Left lung (tissue), 10 donors: ENCODE results near the gene MUC2. TPM values are rescaled to one million over a fixed set of nuclear protein-coding genes. Genes with fewer than 3 reads are reported as not detected.
A peak's percentile ranks its signal among the peaks of the same experiment; 100 is the strongest.

Experiments used
- ATAC-seq: fragments of 200-7000 bp; cut with Tn5 transposase; one replicate; pipeline ENCODE4 v1.9.1; 2020; ENCODE audit warnings: moderate library complexity
- DNase-seq, 4 donors: peaks; one replicate each; pipeline ENCODE4 v3.0.0-alpha.2; 2013 to 2020
- H3K27ac ChIP-seq, 2 donors: fragments of 200-600 bp; sonication (generic) in 1 of 2; one replicate each; pipeline versions ENCODE4 v1.5.0 to v1.8.0; 2020 to 2021
- H3K27me3 ChIP-seq, 2 donors: fragments of 200-600 bp; sonication (generic) in 1 of 2; one replicate each; pipeline versions ENCODE4 v1.5.0 to v1.8.0; 2020 to 2021
- H3K36me3 ChIP-seq, 2 donors: fragments of 200-600 bp; sonication (generic) in 1 of 2; one replicate each; pipeline versions ENCODE4 v1.5.0 to v1.8.0; 2020 to 2021
- H3K4me1 ChIP-seq, 2 donors: fragments of 200-600 bp; one replicate each; pipeline ENCODE4 v1.8.0; 2021
- H3K4me3 ChIP-seq, 2 donors: fragments of 200-600 bp; sonication (generic) in 1 of 2; one replicate each; pipeline versions ENCODE4 v1.5.0 to v1.8.0; 2020 to 2021; ENCODE audit warnings: mild to moderate bottlenecking in 1 of 2
- H3K9me3 ChIP-seq, 2 donors: fragments of 200-600 bp; sonication (generic) in 1 of 2; one replicate each; pipeline versions ENCODE4 v1.5.0 to v1.8.0; 2020 to 2021
- CTCF ChIP-seq, 2 donors: fragments of 200-600 bp; sonication (generic) in 1 of 2; IDR thresholded peaks; one replicate each; pipeline versions ENCODE4 v1.5.0 to v1.8.0; 2021; ENCODE audit warnings: antibody characterized with exemption in 2 of 2
- intact Hi-C, 2 donors: fragments of 100-400 bp; cut with DNase I; formaldehyde crosslinking; loops; one replicate each; pipeline versions ENCODE4 v1.11.2 to v1.14.2; 2022
- polyA plus RNA-seq, 6 donors: library from polyadenylated mRNA; unstranded; fragments of 120-200 nt; gene quantifications; one replicate each; pipeline ENCODE4 v1.2.1, GENCODE V29; 2013; ENCODE audit not compliant: insufficient read length in 6 of 6
- total RNA-seq, 2 donors: library from RNA; stranded (reverse); fragmentation: NEBNext Ultra II Directional; extraction: Animal tissue kit (Norgen Biotek cat#: 25700); gene quantifications; one replicate each; pipeline ENCODE4 v1.2.1, GENCODE V29; 2021
- donor health status: DM: no; HTN: yes; CAD: no.
- donor health status: DM: no; HTN: no; CAD: no.

Gene MUC2
- total and polyA plus RNA-seq, 8 donors = 0.02 to 0.03 (median 0.03) TPM; not detected in 3

- no peaks in the 10 kb centered on the region for H3K9me3 ChIP-seq
- peak in 2 of 4 donors; percentile 16 to 30 for DNase-seq
- peaks cover 3 to 17% of the 10 kb centered on the region in 2 donors for H3K4me1 ChIP-seq
- TF ChIP-seq CTCF (IDR thresholded peaks at IDR 0.05) = no peak
- H3K36me3 ChIP-seq = no peaks in the 10 kb centered on the region
- H3K27me3 ChIP-seq = peaks cover 0 to 5% of the 10 kb centered on the region in 2 donors
- ATAC-seq = no peak
- intact Hi-C loops = no loop called here
- no peak overlapping the region for H3K4me3 ChIP-seq
- no peak overlapping the region for H3K27ac ChIP-seq
Observed at GRCh38 chr11:1072116-1072820, 2.4 kb upstream of the MUC2 start.

- Histone ChIP-seq H3K4me3 (no peak overlapping the region), H3K27ac (no peak overlapping the region), H3K9me3 (no peaks in the 10 kb centered on the region), H3K27me3 (peaks cover 0 to 10% of the 10 kb centered on the region in 2 donors), H3K36me3 (no peaks in the 10 kb centered on the region), H3K4me1 (peaks cover 3 to 17% of the 10 kb centered on the region in 2 donors)
- intact Hi-C loops = no loop called here
- no peak for DNase-seq
- no peak for ATAC-seq
- no peak for TF ChIP-seq CTCF (IDR thresholded peaks at IDR 0.05)
Observed at GRCh38 chr11:1072821-1073231, 1.8 kb upstream of the MUC2 start.

- no peak overlapping the region for H3K4me3 ChIP-seq
- no peaks in the 10 kb centered on the region for H3K36me3 ChIP-seq
- H3K27ac ChIP-seq = no peak overlapping the region
- ATAC-seq (peak; percentile 74), DNase-seq (peak; percentile 36 to 81 (median 60))
- H3K4me1 ChIP-seq = peaks cover 3 to 17% of the 10 kb centered on the region in 2 donors
- intact Hi-C loops = no loop called here
- H3K9me3 ChIP-seq = no peaks in the 10 kb centered on the region
- H3K27me3 ChIP-seq = peaks cover 0 to 15% of the 10 kb centered on the region in 2 donors
- no peak for TF ChIP-seq CTCF (IDR thresholded peaks at IDR 0.05)
Observed at GRCh38 chr11:1073261-1073724, 1.4 kb upstream of the MUC2 start.

- Histone ChIP-seq H3K27me3 (peaks cover 0 to 16% of the 10 kb centered on the region in 2 donors), H3K9me3 (no peaks in the 10 kb centered on the region), H3K36me3 (no peaks in the 10 kb centered on the region), H3K4me1 (peaks cover 3 to 17% of the 10 kb centered on the region in 2 donors), H3K4me3 (no peak overlapping the region), H3K27ac (no peak overlapping the region)
- intact Hi-C loops = no loop called here
- peak in 1 of 4 donors; percentile 31 for DNase-seq
- no peak for ATAC-seq
- TF ChIP-seq CTCF (IDR thresholded peaks at IDR 0.05) = no peak
Observed at GRCh38 chr11:1073851-1074243, 827 bp upstream of the MUC2 start.

GRCh38 chr11:1075341-1075911 is 752 bp downstream of the MUC2 start:
- DNase-seq (peak in 2 of 4 donors; percentile 32 to 66), ATAC-seq (no peak)
- no peak for TF ChIP-seq CTCF (IDR thresholded peaks at IDR 0.05)
- no peak overlapping the region for H3K4me3 ChIP-seq
- H3K9me3 ChIP-seq = no peaks in the 10 kb centered on the region
- intact Hi-C loops = no loop called here
- H3K4me1 ChIP-seq = peaks cover 3 to 17% of the 10 kb centered on the region in 2 donors
- H3K36me3 ChIP-seq = no peaks in the 10 kb centered on the region
- H3K27ac ChIP-seq = no peak overlapping the region
- H3K27me3 ChIP-seq = peaks cover 0 to 16% of the 10 kb centered on the region in 2 donors
